WTC11 (cell line): ENCODE results near the gene TWIST2. TPM values are rescaled to one million over a fixed set of nuclear protein-coding genes. Genes with fewer than 3 reads are reported as not detected.

Experiments used
- ATAC-seq: fragments of 200-7000 bp; cut with Tn5 transposase; 2 replicates; pipeline ENCODE4 v1.10.0; 2021; ENCODE audit warnings: mild to moderate bottlenecking, moderate library complexity
- CTCF ChIA-PET: fragments of 300-600 bp; sonication (Branson Sonifier 250); formaldehyde crosslinking; loops from one replicate; lab custom pipeline; 2021; ENCODE audit warnings: antibody characterized with exemption; lab: Charles Lee
- POLR2A ChIA-PET: fragments of 350-600 bp; sonication (Branson Sonifier 250); formaldehyde crosslinking; loops from one replicate; lab custom pipeline; 2021; ENCODE audit warnings: antibody characterized with exemption; lab: Charles Lee
- DNase-seq: peaks from one replicate; pipeline ENCODE4 v3.0.0; 2021; ENCODE audit warnings: low spot score
- H3K27ac Mint-ChIP-seq: 2 replicates; pipeline ENCODE4 v1.8.0; 2021; ENCODE audit warnings: mixed read lengths
- H3K27me3 Mint-ChIP-seq: 2 replicates; pipeline ENCODE4 v1.8.0; 2021; ENCODE audit warnings: low read depth, mild to moderate bottlenecking, moderate library complexity, mixed read lengths
- H3K36me3 Mint-ChIP-seq: 2 replicates; pipeline ENCODE4 v1.8.0; 2021; ENCODE audit warnings: mixed read lengths
- H3K4me1 Mint-ChIP-seq: 2 replicates; pipeline ENCODE4 v1.8.0; 2022; ENCODE audit warnings: mixed read lengths
- H3K4me3 Mint-ChIP-seq: 2 replicates; pipeline ENCODE4 v1.8.0; 2021; ENCODE audit warnings: mild to moderate bottlenecking, moderate library complexity, mixed read lengths
- H3K9me3 Mint-ChIP-seq: 2 replicates; pipeline ENCODE4 v1.8.0; 2021; ENCODE audit warnings: mixed read lengths
- AR ChIP-seq: fragments of 250-450 bp; sonication (Bioruptor Pico); IDR thresholded peaks from 2 replicates; pipeline ENCODE4 v1.9.0; 2021; ENCODE audit warnings: mild to moderate bottlenecking
- ARID4B ChIP-seq: sonication (generic); formaldehyde crosslinking; IDR thresholded peaks from 2 replicates; pipeline ENCODE4 v1.8.0; 2023; ENCODE audit warnings: missing genetic modification reagents, mild to moderate bottlenecking, borderline replicate concordance
- ATF2 ChIP-seq: sonication (generic); formaldehyde crosslinking; IDR thresholded peaks from 2 replicates; pipeline ENCODE4 v1.8.1; 2022; ENCODE audit warnings: low read depth, missing genetic modification reagents, borderline replicate concordance
- CREB1 ChIP-seq: sonication (generic); formaldehyde crosslinking; IDR thresholded peaks from 2 replicates; pipeline ENCODE4 v1.8.0; 2023; ENCODE audit warnings: mild to moderate bottlenecking, missing genetic modification reagents
- E2F5 ChIP-seq: sonication (generic); formaldehyde crosslinking; IDR thresholded peaks from 2 replicates; pipeline ENCODE4 v1.8.1; 2022; ENCODE audit warnings: mild to moderate bottlenecking, moderate library complexity, missing genetic modification reagents
- ELF4 ChIP-seq: sonication (generic); formaldehyde crosslinking; IDR thresholded peaks from 2 replicates; pipeline ENCODE4 v1.8.1; 2022; ENCODE audit warnings: low read depth, mild to moderate bottlenecking, moderate library complexity, missing genetic modification reagents
- EMX1 ChIP-seq: fragments of 250-450 bp; sonication (Bioruptor Pico); IDR thresholded peaks from 2 replicates; pipeline ENCODE4 v1.8.0; 2021; ENCODE audit warnings: mild to moderate bottlenecking
- FOXK1 ChIP-seq: sonication (generic); formaldehyde crosslinking; IDR thresholded peaks from 2 replicates; pipeline ENCODE4 v1.8.0; 2022; ENCODE audit warnings: mild to moderate bottlenecking, moderate library complexity, missing genetic modification reagents
- GABPB1 ChIP-seq: sonication (generic); formaldehyde crosslinking; IDR thresholded peaks from 2 replicates; pipeline ENCODE4 v1.8.1; 2023; ENCODE audit warnings: mild to moderate bottlenecking, missing genetic modification reagents
- HMGA2 ChIP-seq: fragments of 250-450 bp; sonication (Bioruptor Pico); IDR thresholded peaks from 2 replicates; pipeline ENCODE4 v1.4.0; 2021; ENCODE audit warnings: mild to moderate bottlenecking, moderate library complexity
- MLX ChIP-seq: sonication (generic); formaldehyde crosslinking; IDR thresholded peaks from 2 replicates; pipeline ENCODE4 v1.8.1; 2023; ENCODE audit warnings: mild to moderate bottlenecking, missing genetic modification reagents, moderate library complexity
- NFATC4 ChIP-seq: fragments of 250-450 bp; sonication (Bioruptor Pico); IDR thresholded peaks from 2 replicates; pipeline ENCODE4 v1.9.0; 2021; ENCODE audit warnings: mild to moderate bottlenecking
- PRDM15 ChIP-seq: sonication (generic); formaldehyde crosslinking; IDR thresholded peaks from 2 replicates; pipeline ENCODE4 v1.8.0; 2022; ENCODE audit warnings: missing genetic modification reagents
- SMAD3 ChIP-seq: sonication (generic); formaldehyde crosslinking; IDR thresholded peaks from 2 replicates; pipeline ENCODE4 v1.8.0; 2022; ENCODE audit warnings: missing genetic modification reagents, mild to moderate bottlenecking, borderline replicate concordance
- SP1 ChIP-seq: sonication (generic); formaldehyde crosslinking; conservative IDR thresholded peaks from 2 replicates; pipeline ENCODE4 v1.8.1; 2022; ENCODE audit warnings: missing genetic modification reagents
- USF1 ChIP-seq: sonication (generic); formaldehyde crosslinking; IDR thresholded peaks from 2 replicates; pipeline ENCODE4 v1.8.0; 2022; ENCODE audit warnings: mild to moderate bottlenecking, missing genetic modification reagents
- ZNF671 ChIP-seq: fragments of 250-450 bp; sonication (Bioruptor Pico); IDR thresholded peaks from 2 replicates; pipeline ENCODE4 v1.8.0; 2021; ENCODE audit warnings: mild to moderate bottlenecking
- total RNA-seq: library from RNA; stranded (reverse); gene quantifications from 3 replicates; pipeline ENCODE4 v1.2.3, GENCODE V29; 2021

The TWIST2 gene
- total RNA-seq, 1 experiment from 2014 or later, result 5.7 TPM

GRCh38 chr2:238863231-238863630 is 15.3 kb downstream of the TWIST2 start:
- Mint-ChIP-seq H3K4me3 (no peak overlapping the region), H3K4me1 (peaks cover 11% of the 10 kb centered on the region), H3K27me3 (no peaks in the 10 kb centered on the region), H3K27ac (no peak overlapping the region), H3K9me3 (no peaks in the 10 kb centered on the region), H3K36me3 (no peaks in the 10 kb centered on the region)
- no peak for TF ChIP-seq USF1 (CRISPR knock-in tag)
- TF ChIP-seq SP1 (CRISPR knock-in tag), result no peak
- no peak for TF ChIP-seq PRDM15 (CRISPR knock-in tag)
- no peak for TF ChIP-seq EMX1
- no peak for TF ChIP-seq ELF4
- no peak for TF ChIP-seq NFATC4 (CRISPR knock-in tag)
- no peak for TF ChIP-seq CREB1 (CRISPR knock-in tag)
- no peak for TF ChIP-seq ATF2 (CRISPR knock-in tag)
- TF ChIP-seq GABPB1, result no peak
- TF ChIP-seq HMGA2 (CRISPR knock-in tag), result no peak
- no peak for TF ChIP-seq ZNF671 (CRISPR knock-in tag)
- no peak for TF ChIP-seq FOXK1
- TF ChIP-seq ARID4B (CRISPR knock-in tag), result no peak
- no peak for TF ChIP-seq MLX (CRISPR knock-in tag)
- TF ChIP-seq SMAD3 (CRISPR knock-in tag), result no peak
- no peak for TF ChIP-seq AR (CRISPR knock-in tag)
- no peak for TF ChIP-seq E2F5 (CRISPR knock-in tag)
- DNase-seq (no peak), ATAC-seq (no peak)
- ChIA-PET CTCF (interaction anchor here (1.3 kb wide), 1 partner anchor 12 kb away, joined by 5 read pairs; no protein-coding TSS in a partner anchor), POLR2A (no interaction called here)
